SU-DHL-6 (cell line): ENCODE results near the gene MAX.

ENCODE experiments used
- H2AFZ ChIP-seq: fragments of 200-600 bp; sonication (generic); 2 replicates; pipeline ENCODE4 v1.6.1; 2014; ENCODE audit warnings: low read depth, mild to moderate bottlenecking, moderate library complexity, mixed read lengths, antibody characterized with exemption, low read length; ENCODE audit not compliant: severe bottlenecking
- H3F3A ChIP-seq: fragments of 200-600 bp; shearing (Covaris generic); 2 replicates; pipeline ENCODE4 v1.6.0; 2016; ENCODE audit warnings: antibody characterized with exemption, mild to moderate bottlenecking; ENCODE audit not compliant: insufficient read depth
- H3K27ac ChIP-seq: fragments of 200-600 bp; sonication (generic); 2 replicates; pipeline ENCODE4 v1.5.1; 2016; ENCODE audit warnings: low read depth, mild to moderate bottlenecking, low read length, moderate library complexity, mixed read lengths
- H3K27me3 ChIP-seq: fragments of 200-600 bp; sonication (generic), shearing (Covaris generic); 2 replicates; pipeline ENCODE4 v1.6.0; 2014; ENCODE audit warnings: mild to moderate bottlenecking, low read length
- H3K36me3 ChIP-seq: fragments of 200-600 bp; sonication (generic); 2 replicates; pipeline ENCODE4 v1.6.1; 2014; ENCODE audit warnings: mild to moderate bottlenecking, low read length, mixed read lengths
- H3K4me2 ChIP-seq: fragments of 300-600, 200-600 bp; shearing (Covaris generic), sonication (generic); 2 replicates; pipeline ENCODE4 v1.6.0; 2014; ENCODE audit warnings: low read length, low read depth, mild to moderate bottlenecking; ENCODE audit not compliant: poor library complexity, severe bottlenecking
- H3K4me3 ChIP-seq: fragments of 200-600 bp; sonication (generic); 2 replicates; pipeline ENCODE4 v1.5.1; 2014; ENCODE audit warnings: antibody characterized with exemption, low read length, mild to moderate bottlenecking, mixed read lengths; ENCODE audit not compliant: insufficient read depth, poor library complexity, severe bottlenecking
- H3K79me2 ChIP-seq: fragments of 200-600 bp; sonication (generic); 2 replicates; pipeline ENCODE4 v1.6.1; 2014; ENCODE audit warnings: mild to moderate bottlenecking, low read length, moderate library complexity; ENCODE audit not compliant: insufficient read depth
- H3K9ac ChIP-seq: fragments of 200-600 bp; sonication (generic); 2 replicates; pipeline ENCODE4 v1.7.0; 2014; ENCODE audit warnings: mild to moderate bottlenecking, low read length
- H3K9me2 ChIP-seq: fragments of 200-600 bp; sonication (generic); replicated peaks from 2 replicates; pipeline ENCODE4 v1.6.1; 2014; ENCODE audit warnings: low read length; ENCODE audit not compliant: insufficient read depth
- H3K9me3 ChIP-seq: fragments of 200-600 bp; sonication (generic); 2 replicates; pipeline ENCODE4 v1.6.1; 2014; ENCODE audit warnings: low read length, mixed read lengths; ENCODE audit not compliant: insufficient read depth
- H4K20me1 ChIP-seq: fragments of 200-600 bp; sonication (generic); 2 replicates; pipeline ENCODE4 v1.6.1; 2014; ENCODE audit warnings: low read depth, mild to moderate bottlenecking, antibody characterized with exemption, low read length, moderate library complexity, mixed read lengths
- CTCF ChIP-seq: fragments of 200-600 bp; sonication (generic); IDR thresholded peaks from one replicate; pipeline ENCODE4 v1.5.1; 2017; ENCODE audit warnings: antibody characterized with exemption, mild to moderate bottlenecking, low read length, moderate library complexity; ENCODE audit not compliant: insufficient read depth, poor library complexity, severe bottlenecking
- EZH2phosphoT487 ChIP-seq: fragments of 200-600 bp; sonication (generic), shearing (Covaris generic); conservative IDR thresholded peaks from 2 replicates; pipeline ENCODE4 v1.6.1; 2018; ENCODE audit warnings: mild to moderate bottlenecking, antibody characterized with exemption, low read length, moderate library complexity, mixed read lengths

Gene MAX

GRCh38 chr14:65128096-65128495 is 25.8 kb upstream of the MAX start:
- Histone ChIP-seq H3K79me2 (no peaks in the 10 kb centered on the region), H3K4me3 (no peak overlapping the region), H3K36me3 (no peaks in the 10 kb centered on the region), H3K4me2 (no peak overlapping the region), H3F3A (no peaks in the 10 kb centered on the region), H3K9me2 (no peaks in the 10 kb centered on the region), H3K9me3 (no peaks in the 10 kb centered on the region), H3K27ac (no peak overlapping the region), H2AFZ (no peak overlapping the region), H3K27me3 (no peaks in the 10 kb centered on the region), H4K20me1 (no peaks in the 10 kb centered on the region), H3K9ac (no peak overlapping the region)
- no peak for TF ChIP-seq CTCF

- no peak overlapping the region for H3K4me2 ChIP-seq
- no peaks in the 10 kb centered on the region for H3F3A ChIP-seq
Measured at GRCh38 chr14:65117769-65118745, 15.7 kb upstream of the MAX start.

GRCh38 chr14:65115615-65116014 is 13.3 kb upstream of the MAX start:
- Histone ChIP-seq H3K9me3 (no peaks in the 10 kb centered on the region), H3F3A (no peaks in the 10 kb centered on the region)
- TF ChIP-seq CTCF: no peak
- TF ChIP-seq EZH2phosphoT487: no peak

More at GRCh38 chr14:65117769-65118745, 15.7 kb upstream of the MAX start:
- Histone ChIP-seq H3K4me3 (no peak overlapping the region), H4K20me1 (no peaks in the 10 kb centered on the region), H3K9ac (no peak overlapping the region), H3K79me2 (no peaks in the 10 kb centered on the region), H3K9me2 (no peaks in the 10 kb centered on the region), H3K27me3 (no peaks in the 10 kb centered on the region), H3K27ac (no peak overlapping the region), H3K9me3 (no peaks in the 10 kb centered on the region), H3K36me3 (no peaks in the 10 kb centered on the region), H2AFZ (no peak overlapping the region)
- TF ChIP-seq CTCF (no peak), EZH2phosphoT487 (no peak)

More at GRCh38 chr14:65115615-65116014, 13.3 kb upstream of the MAX start:
- Histone ChIP-seq H3K9ac (no peak overlapping the region), H3K4me3 (no peak overlapping the region), H4K20me1 (no peaks in the 10 kb centered on the region), H3K9me2 (no peaks in the 10 kb centered on the region), H2AFZ (no peak overlapping the region), H3K4me2 (no peak overlapping the region), H3K36me3 (no peaks in the 10 kb centered on the region), H3K27me3 (no peaks in the 10 kb centered on the region), H3K79me2 (no peaks in the 10 kb centered on the region), H3K27ac (no peak overlapping the region)
